HUES6 (cell line): ENCODE measurements around the gene SLC25A44.

ENCODE experiments used
- H3K27ac ChIP-seq: 2 replicates; pipeline ENCODE4 v1.7.0; 2013; ENCODE audit warnings: low read depth, mild to moderate bottlenecking, low read length, inconsistent platforms
- H3K27me3 ChIP-seq: 2 replicates; pipeline ENCODE4 v1.6.1; 2013; ENCODE audit warnings: low read length; ENCODE audit not compliant: control insufficient read depth, insufficient read depth
- H3K36me3 ChIP-seq: 2 replicates; pipeline ENCODE4 v1.6.1; 2013; ENCODE audit warnings: low read length; ENCODE audit not compliant: control insufficient read depth, insufficient read depth
- H3K4me1 ChIP-seq: 2 replicates; pipeline ENCODE4 v1.6.1; 2013; ENCODE audit warnings: low read length; ENCODE audit not compliant: control insufficient read depth, insufficient read depth
- H3K4me3 ChIP-seq: 2 replicates; pipeline ENCODE4 v1.5.1; 2013; ENCODE audit warnings: low read depth, low read length
- H3K9ac ChIP-seq: one replicate; pipeline ENCODE4 v1.6.1; 2013; ENCODE audit warnings: mild to moderate bottlenecking, low read length
- H3K9me3 ChIP-seq: 2 replicates; pipeline ENCODE4 v1.6.1; 2013; ENCODE audit warnings: low read depth, low read length; ENCODE audit not compliant: control insufficient read depth, insufficient read depth

SLC25A44 gene

DNA sequence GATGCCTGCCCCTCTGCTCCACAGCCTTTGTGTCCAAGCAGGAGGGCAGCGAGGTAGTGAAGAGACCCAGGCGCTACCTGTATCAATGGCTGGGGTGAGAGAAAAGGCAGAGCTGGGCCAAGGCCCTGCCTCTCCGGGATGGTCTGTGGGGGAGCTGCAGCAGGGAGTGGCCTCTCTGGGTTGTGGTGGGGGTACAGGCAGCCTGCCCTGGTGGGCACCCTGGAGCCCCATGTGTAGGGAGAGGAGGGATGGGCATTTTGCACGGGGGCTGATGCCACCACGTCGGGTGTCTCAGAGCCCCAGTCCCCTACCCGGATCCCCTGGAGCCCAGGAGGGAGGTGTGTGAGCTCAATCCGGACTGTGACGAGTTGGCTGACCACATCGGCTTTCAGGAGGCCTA, 48.8 kb downstream of the SLC25A44 start:
- H3K9ac ChIP-seq, result no peak overlapping the region
- no peak overlapping the region for H3K4me3 ChIP-seq
- H3K36me3 ChIP-seq, result peaks cover 35% of the 10 kb centered on the region
- no peaks in the 10 kb centered on the region for H3K9me3 ChIP-seq
- H3K27ac ChIP-seq, result no peak overlapping the region
- H3K27me3 ChIP-seq, result no peaks in the 10 kb centered on the region
- H3K4me1 ChIP-seq, result peaks cover 17% of the 10 kb centered on the region

DNA sequence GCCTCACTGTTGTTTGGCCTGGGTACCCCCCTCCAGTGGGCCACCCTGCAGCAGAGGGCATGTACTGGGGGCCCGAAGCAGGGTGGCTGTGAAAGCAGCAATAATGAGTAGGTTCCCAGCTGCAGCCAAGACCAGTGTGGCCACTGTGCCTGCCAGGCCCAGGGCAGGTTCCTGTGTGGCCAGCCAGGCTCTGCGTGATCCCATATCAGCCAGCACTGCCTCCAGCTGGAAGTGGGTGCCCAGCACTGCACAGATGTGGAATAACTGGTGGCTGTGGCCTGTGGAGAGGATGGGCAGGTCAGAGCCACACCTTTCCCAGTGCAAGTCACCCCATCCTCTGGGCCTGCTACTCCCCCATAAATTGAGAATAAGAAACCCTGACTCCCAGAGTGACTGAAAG, 50.2 kb downstream of the SLC25A44 start:
- Histone ChIP-seq H3K27me3 (no peaks in the 10 kb centered on the region), H3K4me3 (no peak overlapping the region), H3K27ac (no peak overlapping the region), H3K4me1 (peaks cover 21% of the 10 kb centered on the region), H3K9ac (no peak overlapping the region), H3K9me3 (no peaks in the 10 kb centered on the region), H3K36me3 (peaks cover 25% of the 10 kb centered on the region)

DNA sequence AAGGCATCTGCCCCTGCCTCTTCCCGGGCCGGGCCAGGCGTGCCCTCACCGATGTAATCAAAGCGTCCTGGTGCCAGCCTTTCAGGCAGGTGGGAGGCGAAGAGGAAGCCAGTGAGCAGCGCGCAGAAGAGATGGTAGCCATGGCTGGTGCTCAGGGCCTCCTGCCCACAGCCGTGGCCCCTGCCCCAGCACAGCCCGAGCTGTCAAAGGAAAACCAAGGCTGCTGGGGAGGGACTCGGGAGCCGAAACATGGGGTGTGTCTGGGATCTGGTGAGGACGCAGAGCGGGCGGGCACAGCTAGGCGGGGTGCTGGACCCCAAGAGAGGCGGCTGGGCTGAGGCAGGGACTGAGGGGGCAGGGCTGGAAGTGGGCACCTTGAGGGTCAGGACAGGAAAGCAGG, 50.8 kb downstream of the SLC25A44 start:
- Histone ChIP-seq H3K4me1 (peaks cover 21% of the 10 kb centered on the region), H3K9ac (no peak overlapping the region)

DNA sequence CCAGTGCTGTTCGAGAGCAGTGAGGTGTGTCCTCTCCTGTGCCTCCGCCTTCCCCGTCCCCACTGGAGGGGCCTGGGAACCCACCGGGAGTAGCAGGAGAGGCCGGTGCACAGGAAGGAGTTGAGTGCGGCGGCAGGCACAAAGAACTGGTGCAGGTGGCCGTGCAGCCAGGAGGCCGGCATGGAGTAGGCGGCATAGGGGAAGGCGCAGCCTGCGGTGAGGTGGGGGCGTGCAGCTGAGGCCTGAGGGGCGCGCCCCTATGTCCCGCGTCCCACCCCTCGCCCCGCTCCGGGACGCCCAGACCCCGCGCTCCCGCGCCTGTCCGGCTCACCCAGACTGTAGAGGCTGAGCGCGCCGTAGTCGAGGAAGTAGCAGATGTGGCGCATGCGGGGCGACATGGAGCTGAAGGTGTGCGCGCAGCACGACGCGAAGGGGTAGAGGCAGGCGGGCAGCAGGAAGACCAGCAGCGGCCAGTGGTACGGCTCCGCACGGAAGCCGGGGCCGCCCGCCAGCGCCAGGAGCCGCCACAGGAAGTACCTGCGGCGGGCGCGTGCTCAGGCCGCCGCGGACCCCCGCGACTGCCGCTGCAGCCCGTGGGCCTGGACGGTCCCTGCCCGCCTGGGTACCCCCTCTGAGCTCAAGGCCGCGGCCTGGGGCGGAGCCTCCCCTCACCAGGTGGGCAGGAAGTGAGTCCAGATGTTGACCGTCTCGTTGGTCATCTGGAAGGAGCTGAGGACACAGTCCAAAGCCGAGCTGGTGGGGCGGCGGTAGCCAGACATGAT, 51.7 kb downstream of the SLC25A44 start:
- no peak overlapping the region for H3K27ac ChIP-seq
- no peaks in the 10 kb centered on the region for H3K27me3 ChIP-seq
- no peaks in the 10 kb centered on the region for H3K9me3 ChIP-seq
- H3K4me3 ChIP-seq, result peak overlapping the region; percentile 30; the same call in 1 of the 2 replicates
- no peak overlapping the region for H3K9ac ChIP-seq
- H3K36me3 ChIP-seq, result peaks cover 30% of the 10 kb centered on the region
- peaks cover 21% of the 10 kb centered on the region for H3K4me1 ChIP-seq

More for the DNA sequence above, 50.8 kb downstream of the SLC25A44 start:
- Histone ChIP-seq H3K9me3 (no peaks in the 10 kb centered on the region), H3K36me3 (peaks cover 25% of the 10 kb centered on the region), H3K4me3 (no peak overlapping the region), H3K27ac (no peak overlapping the region), H3K27me3 (no peaks in the 10 kb centered on the region)

DNA sequence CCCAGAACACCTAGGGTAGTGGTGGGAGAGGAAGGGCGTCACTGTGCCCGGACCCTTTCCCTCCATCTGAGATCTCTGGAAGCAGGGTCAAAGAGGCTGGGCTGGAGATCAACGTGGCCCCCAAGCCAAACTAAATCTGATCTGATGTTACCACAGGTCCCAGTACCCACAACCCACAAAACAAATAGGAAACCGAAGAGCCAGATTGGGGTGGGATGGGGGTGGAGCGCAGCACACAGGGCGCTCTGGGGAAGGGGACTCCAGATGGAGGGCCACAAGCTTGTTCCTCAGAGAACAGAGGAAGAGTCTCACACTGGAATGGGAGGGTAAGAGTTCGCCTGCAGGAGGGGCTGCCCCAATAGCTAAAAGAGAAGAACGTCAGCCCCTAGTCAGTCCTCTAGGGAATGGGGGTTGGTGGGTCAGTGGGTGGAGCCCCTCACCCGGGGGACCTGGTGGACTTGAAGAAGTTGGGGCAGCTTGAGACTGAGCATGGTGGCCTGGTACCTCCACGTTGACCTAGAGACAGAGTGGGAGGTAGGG, 52.4 kb downstream of the SLC25A44 start:
- no peak overlapping the region for H3K4me3 ChIP-seq
- H3K9ac ChIP-seq, result no peak overlapping the region
- H3K4me1 ChIP-seq, result peaks cover 19% of the 10 kb centered on the region
- no peak overlapping the region for H3K27ac ChIP-seq
- peaks cover 33% of the 10 kb centered on the region for H3K36me3 ChIP-seq
- H3K9me3 ChIP-seq, result no peaks in the 10 kb centered on the region
- no peaks in the 10 kb centered on the region for H3K27me3 ChIP-seq

DNA sequence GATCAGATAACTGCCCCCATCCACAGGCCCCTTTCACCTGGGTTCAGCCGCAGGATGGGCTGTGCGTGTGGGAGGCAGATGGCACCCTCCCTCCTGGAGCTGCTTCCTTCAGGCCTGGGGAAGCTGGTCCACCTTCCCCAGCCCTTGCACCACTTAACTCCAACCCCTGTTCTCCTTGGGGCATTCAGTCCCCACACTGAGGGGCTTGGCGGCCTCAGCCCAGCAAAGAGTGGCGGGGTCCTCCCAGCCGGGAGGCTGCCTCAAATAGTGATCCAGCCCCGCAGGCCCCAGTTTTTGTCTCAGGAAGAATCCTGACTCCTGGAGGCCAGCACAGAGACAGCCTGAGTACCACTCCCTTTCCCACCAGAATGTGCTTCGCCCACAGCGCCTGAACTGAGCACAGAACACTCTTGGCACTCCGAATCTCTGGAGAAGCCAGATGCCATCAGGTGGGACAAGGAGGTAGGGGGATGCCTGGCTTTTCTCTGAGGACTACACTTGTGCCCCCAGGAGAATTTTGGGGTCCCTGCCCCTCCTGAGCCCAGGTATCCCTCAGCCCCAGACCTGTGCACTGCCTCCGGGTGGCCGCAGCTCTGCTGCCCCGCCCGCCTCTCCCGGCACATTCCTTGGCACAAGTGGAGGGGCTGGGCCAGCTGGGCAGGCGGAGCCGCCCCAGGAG, 53.0 kb downstream of the SLC25A44 start:
- H3K4me3 ChIP-seq, result no peak overlapping the region
- H3K9ac ChIP-seq, result no peak overlapping the region
- no peaks in the 10 kb centered on the region for H3K9me3 ChIP-seq
- H3K4me1 ChIP-seq, result peaks cover 19% of the 10 kb centered on the region
- H3K36me3 ChIP-seq, result peaks cover 39% of the 10 kb centered on the region
- no peaks in the 10 kb centered on the region for H3K27me3 ChIP-seq
- H3K27ac ChIP-seq, result no peak overlapping the region

DNA sequence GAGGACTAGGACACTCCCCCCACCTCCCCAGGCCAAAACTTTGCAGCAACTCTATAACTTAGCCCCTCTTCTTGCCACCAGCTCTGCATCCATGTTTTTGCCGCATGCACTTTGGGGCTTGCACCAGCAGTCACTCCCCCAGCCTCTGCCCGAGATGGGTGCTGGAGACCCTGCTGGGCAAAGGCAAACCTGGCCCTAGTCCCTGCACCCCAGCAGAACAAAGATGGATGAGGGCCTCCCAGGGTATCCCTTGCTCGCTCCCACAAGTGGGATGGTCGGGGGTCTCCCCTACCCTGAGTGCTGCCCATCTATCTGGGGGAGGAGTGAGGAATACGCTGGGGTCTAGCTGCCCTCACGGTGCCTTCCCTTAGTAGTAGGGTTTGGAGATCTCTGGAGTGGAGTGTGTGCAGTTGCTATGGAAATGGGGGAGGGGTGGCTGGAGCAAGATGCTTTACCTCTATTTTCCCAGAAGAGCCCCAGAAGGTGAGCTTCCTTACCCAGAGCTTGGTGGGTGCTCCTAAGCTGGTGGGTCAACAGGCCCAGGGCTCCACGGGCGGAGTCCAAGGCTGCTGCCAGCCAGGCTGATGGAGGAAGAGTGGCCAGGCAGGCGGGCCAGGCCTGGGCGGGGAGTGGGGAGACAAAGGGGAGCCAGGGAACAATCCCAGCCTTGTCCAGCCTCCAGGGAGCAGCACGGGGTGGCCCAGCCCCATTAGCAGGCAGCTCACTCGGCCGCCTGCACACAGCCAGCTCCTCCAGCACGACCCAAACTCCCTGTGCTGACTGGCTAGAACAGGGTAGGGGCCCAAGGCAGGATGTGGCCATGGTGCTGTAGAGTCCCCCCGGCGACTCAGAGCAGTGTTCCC, 53.8 kb downstream of the SLC25A44 start, which contains the start of gene PAQR6:
TSS of gene PAQR6 (minus strand) at position 597 of the 863 bp plus-strand sequence. CDS start 1,325 bp downstream, outside the sequence.
- Histone ChIP-seq H3K36me3 (peaks cover 44% of the 10 kb centered on the region), H3K9ac (no peak within 1 kb of the TSS)

DNA sequence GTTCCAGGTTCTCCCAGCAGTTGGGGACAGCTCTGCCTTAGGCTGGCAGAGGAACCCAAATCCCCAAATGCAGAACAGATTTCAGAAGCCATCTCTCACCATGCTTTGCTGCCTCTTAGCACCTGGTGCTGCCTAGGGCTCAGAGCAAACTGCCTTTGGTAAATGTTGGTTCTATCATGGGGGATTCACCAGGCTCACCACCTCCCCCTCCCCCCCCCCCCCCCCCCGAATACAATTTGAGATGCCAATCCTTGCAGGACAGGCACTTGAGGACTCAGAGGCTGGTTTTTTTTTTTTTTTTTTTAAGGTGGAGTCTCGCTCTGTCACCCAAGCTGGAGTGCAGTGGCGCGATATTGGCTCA, 54.4 kb downstream of the SLC25A44 start:
- H3K4me1 ChIP-seq, result peaks cover 19% of the 10 kb centered on the region
- H3K27ac ChIP-seq, result no peak overlapping the region
- no peaks in the 10 kb centered on the region for H3K27me3 ChIP-seq
- H3K9me3 ChIP-seq, result no peaks in the 10 kb centered on the region
- H3K9ac ChIP-seq, result no peak overlapping the region
- H3K36me3 ChIP-seq, result peaks cover 49% of the 10 kb centered on the region
- no peak overlapping the region for H3K4me3 ChIP-seq

More for the DNA sequence above, 53.8 kb downstream of the SLC25A44 start, which contains the start of gene PAQR6:
- no peaks in the 10 kb centered on the region for H3K9me3 ChIP-seq
- H3K4me1 ChIP-seq, result peaks cover 19% of the 10 kb centered on the region
- H3K4me3 ChIP-seq, result no peak within 1 kb of the TSS
- H3K27me3 ChIP-seq, result no peaks in the 10 kb centered on the region
- H3K27ac ChIP-seq, result no peak within 1 kb of the TSS

DNA sequence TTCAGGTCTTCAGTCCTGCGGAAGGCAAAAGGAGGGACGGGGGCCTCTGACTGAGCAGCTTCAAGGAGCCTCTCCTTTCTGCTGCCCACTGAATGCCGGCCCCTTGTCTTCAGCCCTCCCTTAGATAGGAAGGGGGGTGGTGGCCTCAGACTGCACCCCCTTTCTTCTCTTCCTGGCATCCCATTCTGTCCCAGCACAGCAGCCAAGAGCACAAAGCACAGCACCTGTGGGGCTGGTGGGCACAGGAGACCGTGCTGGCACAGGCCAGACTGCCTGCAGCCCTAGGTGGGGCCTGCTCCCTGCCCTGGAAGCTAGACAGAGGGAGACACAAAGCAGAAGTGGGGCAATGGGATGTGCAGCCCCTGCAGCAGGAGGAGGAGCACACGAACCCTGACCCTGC, 55.7 kb downstream of the SLC25A44 start:
- Histone ChIP-seq H3K4me1 (peaks cover 19% of the 10 kb centered on the region), H3K36me3 (peaks cover 56% of the 10 kb centered on the region), H3K9ac (no peak overlapping the region), H3K27me3 (no peaks in the 10 kb centered on the region), H3K27ac (no peak overlapping the region), H3K4me3 (no peak overlapping the region), H3K9me3 (no peaks in the 10 kb centered on the region)

DNA sequence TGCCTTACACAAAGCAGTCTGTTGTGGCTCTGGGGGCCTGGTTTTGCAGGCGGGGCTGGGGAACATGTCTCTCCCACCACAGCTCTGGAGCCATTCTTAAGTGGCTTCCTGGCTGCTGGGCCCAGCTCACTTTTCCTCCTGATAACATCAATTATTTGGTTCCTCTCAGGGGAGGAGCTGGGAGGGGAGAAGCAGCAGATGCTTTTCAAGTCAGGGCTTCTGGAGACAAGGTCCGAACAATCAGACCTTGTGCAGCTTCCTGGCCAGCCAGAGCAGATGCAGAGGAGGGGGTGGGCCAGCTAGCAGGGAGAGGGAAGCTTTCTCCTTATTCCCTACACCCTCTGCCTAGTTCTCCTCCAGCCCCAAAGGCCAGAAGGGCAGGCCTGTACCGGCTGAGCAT, 57.6 kb downstream of the SLC25A44 start:
- no peaks in the 10 kb centered on the region for H3K9me3 ChIP-seq
- H3K27me3 ChIP-seq, result no peaks in the 10 kb centered on the region
- no peak overlapping the region for H3K4me3 ChIP-seq
- H3K9ac ChIP-seq, result no peak overlapping the region
- peaks cover 66% of the 10 kb centered on the region for H3K36me3 ChIP-seq
- H3K27ac ChIP-seq, result no peak overlapping the region
- H3K4me1 ChIP-seq, result peaks cover 17% of the 10 kb centered on the region
